HEK293T (cell line): ENCODE data around the gene BICDL1.

Experiments used
- BHLHE40 ChIP-seq: fragments of 450-650 bp; IDR thresholded peaks from 2 replicates; pipeline ENCODE4 v1.6.1; 2016; ENCODE audit warnings: mild to moderate bottlenecking, moderate library complexity, borderline replicate concordance
- FOXA1 ChIP-seq: fragments of 450-650 bp; IDR thresholded peaks from 2 replicates; pipeline ENCODE4 v1.6.1; 2016; ENCODE audit warnings: mild to moderate bottlenecking
- FOXK2 ChIP-seq: fragments of 450-650 bp; IDR thresholded peaks from 2 replicates; pipeline ENCODE4 v1.6.1; 2016; ENCODE audit warnings: mild to moderate bottlenecking
- FOXM1 ChIP-seq: fragments of 450-650 bp; IDR thresholded peaks from 2 replicates; pipeline ENCODE4 v1.6.1; 2017; ENCODE audit warnings: mild to moderate bottlenecking, borderline replicate concordance
- HDGF ChIP-seq: fragments of 450-650 bp; IDR thresholded peaks from 2 replicates; pipeline ENCODE4 v1.6.1; 2017; ENCODE audit warnings: antibody characterized with exemption, borderline replicate concordance
- LEF1 ChIP-seq: fragments of 450-650 bp; IDR thresholded peaks from 2 replicates; pipeline ENCODE4 v1.6.1; 2017; ENCODE audit warnings: mild to moderate bottlenecking, borderline replicate concordance
- TARDBP ChIP-seq: fragments of 450-650 bp; IDR thresholded peaks from 2 replicates; pipeline ENCODE4 v1.6.1; 2016
- ZNF384 ChIP-seq: fragments of 450-650 bp; IDR thresholded peaks from 2 replicates; pipeline ENCODE4 v1.6.1; 2016
- TF ChIP-seq, protein P1 (sequence below): fragments of 450-650 bp; IDR thresholded peaks from 2 replicates; pipeline ENCODE4 v1.6.1; 2016

- TF ChIP-seq FOXK2 = no peak
- no peak for TF ChIP-seq BHLHE40
- no peak for TF ChIP-seq ZNF384
- TF ChIP-seq HDGF = no peak
- no peak for TF ChIP-seq FOXM1
- no peak for TF ChIP-seq TARDBP
- TF ChIP-seq FOXA1 = no peak
- TF ChIP-seq, protein P1, sequence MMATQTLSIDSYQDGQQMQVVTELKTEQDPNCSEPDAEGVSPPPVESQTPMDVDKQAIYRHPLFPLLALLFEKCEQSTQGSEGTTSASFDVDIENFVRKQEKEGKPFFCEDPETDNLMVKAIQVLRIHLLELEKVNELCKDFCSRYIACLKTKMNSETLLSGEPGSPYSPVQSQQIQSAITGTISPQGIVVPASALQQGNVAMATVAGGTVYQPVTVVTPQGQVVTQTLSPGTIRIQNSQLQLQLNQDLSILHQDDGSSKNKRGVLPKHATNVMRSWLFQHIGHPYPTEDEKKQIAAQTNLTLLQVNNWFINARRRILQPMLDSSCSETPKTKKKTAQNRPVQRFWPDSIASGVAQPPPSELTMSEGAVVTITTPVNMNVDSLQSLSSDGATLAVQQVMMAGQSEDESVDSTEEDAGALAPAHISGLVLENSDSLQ = no peak
- TF ChIP-seq LEF1 = no peak
These were observed 114.3 kb downstream of the BICDL1 start for GRCh38 chr12:120103371-120103770.
